GM12878 (cell line): ENCODE measurements around the gene KRTAP29-1. TPM values are rescaled to one million over a fixed set of nuclear protein-coding genes. Genes with fewer than 3 reads are reported as not detected.
"Not testable (repeated sequence)": the region's sequence is repeated elsewhere in the genome, so short reads cannot be mapped to it uniquely, and the experiment has no call there.

Experiments used
- ATAC-seq: fragments of 200-7000 bp; cut with Tn5 transposase; 3 replicates; pipeline ENCODE4 v1.9.1; 2020; ENCODE audit warnings: mild to moderate bottlenecking, moderate library complexity
- BruUV-seq: library from RNA; stranded (reverse); fragments of 400-500 nt; replicated peaks from 2 replicates; lab custom pipeline; 2021; lab: Mats Ljungman, UMichigan
- CTCF ChIA-PET: fragments of 300-600 bp; sonication (Branson Sonifier 250); formaldehyde crosslinking; extraction: SDS; loops from one replicate; lab custom pipeline; 2021; ENCODE audit warnings: inconsistent platforms; lab: Yijun Ruan, JAX
- POLR2A ChIA-PET: fragments of 350-600 bp; formaldehyde crosslinking; extraction: SDS; loops from one replicate; lab custom pipeline; 2021; ENCODE audit warnings: inconsistent platforms; lab: Charles Lee
- RAD21 ChIA-PET: fragments of 300-600 bp; sonication (Branson Sonifier 250); formaldehyde crosslinking; loops from one replicate; lab custom pipeline; 2023; ENCODE audit warnings: antibody characterized with exemption; ENCODE audit not compliant: unreplicated experiment; lab: Charles Lee
- SMC1A ChIA-PET: fragments of 300-600 bp; sonication (Branson Sonifier 250); formaldehyde crosslinking; loops from one replicate; lab custom pipeline; 2023; ENCODE audit not compliant: unreplicated experiment, uncharacterized antibody; lab: Charles Lee
- DNase-seq: peaks from one replicate; pipeline ENCODE4 v3.0.0-alpha.2; 2011; ENCODE audit warnings: low read depth, low spot score
- FAIRE-seq: peaks from 3 replicates; lab custom pipeline; 2011; peaks lifted over from hg19 to GRCh38; lab: Jason Lieb, UNC
- H2AFZ ChIP-seq: 2 replicates; pipeline ENCODE4 v1.6.0; 2011; ENCODE audit warnings: low read depth, low read length, control low read depth; ENCODE audit not compliant: control insufficient read depth
- H3K27ac ChIP-seq: 2 replicates; pipeline ENCODE4 v1.5.1; 2011; ENCODE audit warnings: control low read depth; ENCODE audit not compliant: control insufficient read depth, insufficient read depth
- H3K27me3 ChIP-seq, 2 experiments: replicated peaks in 1 of 2; 2 replicates each; pipeline versions ENCODE4 v1.6.0 to v1.6.1; 2011; ENCODE audit warnings: low read length in 1 of 2; ENCODE audit not compliant: control insufficient read depth in 2 of 2, insufficient read depth in 2 of 2
- H3K36me3 ChIP-seq, 2 experiments: 2 replicates each; pipeline ENCODE4 v1.5.1; 2011; ENCODE audit warnings: low read length in 1 of 2; ENCODE audit not compliant: control insufficient read depth in 2 of 2, insufficient read depth in 2 of 2
- H3K4me1 ChIP-seq: 2 replicates; pipeline ENCODE4 v1.6.1; 2011; ENCODE audit warnings: mild to moderate bottlenecking, low read length, moderate library complexity, mixed read lengths; ENCODE audit not compliant: control insufficient read depth, insufficient read depth
- H3K4me2 ChIP-seq: 2 replicates; pipeline ENCODE4 v1.6.0; 2011; ENCODE audit warnings: control low read depth; ENCODE audit not compliant: control insufficient read depth, insufficient read depth
- H3K4me3 ChIP-seq: fragments of 200-600 bp; sonication (generic); 2 replicates; pipeline ENCODE4 v1.5.1; 2016
- H3K79me2 ChIP-seq: 2 replicates; pipeline ENCODE4 v1.6.0; 2011; ENCODE audit warnings: low read length; ENCODE audit not compliant: control insufficient read depth, insufficient read depth
- H3K9ac ChIP-seq: 2 replicates; pipeline ENCODE4 v1.8.0; 2011; ENCODE audit warnings: low read length, control low read depth, mixed read lengths; ENCODE audit not compliant: control insufficient read depth, insufficient read depth
- H3K9me3 ChIP-seq: replicated peaks from 3 replicates; pipeline ENCODE4 v1.5.1; 2011; ENCODE audit warnings: mild to moderate bottlenecking, low read length; ENCODE audit not compliant: control insufficient read depth, insufficient read depth
- H4K20me1 ChIP-seq: 2 replicates; pipeline ENCODE4 v1.6.0; 2011; ENCODE audit not compliant: control insufficient read depth, insufficient read depth
- EP300 ChIP-seq, 2 experiments: fragments of 150-350 bp in 1 of 2; IDR thresholded peaks; 2 replicates each; pipeline ENCODE4 v1.6.1; 2011 to 2012; ENCODE audit warnings: low read depth in 2 of 2, low read length in 2 of 2, borderline replicate concordance in 1 of 2, improper control_type of control experiment in 1 of 2, inconsistent platforms in 1 of 2; ENCODE audit not compliant: control insufficient read depth in 1 of 2
- GATAD2B ChIP-seq: fragments of 450-650 bp; conservative IDR thresholded peaks from 2 replicates; pipeline ENCODE4 v1.6.1; 2017; ENCODE audit warnings: low read depth, mild to moderate bottlenecking, moderate library complexity
- JUNB ChIP-seq: IDR thresholded peaks from 2 replicates; pipeline ENCODE4 v1.6.1; 2016; ENCODE audit warnings: antibody characterized with exemption, mild to moderate bottlenecking
- MAX ChIP-seq: IDR thresholded peaks from 2 replicates; pipeline ENCODE4 v1.6.1; 2012; ENCODE audit warnings: low read depth, low read length, improper control_type of control experiment
- NKRF ChIP-seq: fragments of 450-650 bp; conservative IDR thresholded peaks from 2 replicates; pipeline ENCODE4 v1.6.1; 2017; ENCODE audit warnings: mild to moderate bottlenecking, moderate library complexity
- PML ChIP-seq: IDR thresholded peaks from 2 replicates; pipeline ENCODE4 v1.6.1; 2012; ENCODE audit warnings: low read length, inconsistent platforms
- TCF12 ChIP-seq: IDR thresholded peaks from 2 replicates; pipeline ENCODE4 v1.6.1; 2011; ENCODE audit warnings: low read depth, mild to moderate bottlenecking, low read length
- USF2 ChIP-seq: IDR thresholded peaks from 2 replicates; pipeline ENCODE4 v1.6.1; 2011; ENCODE audit warnings: low read depth, low read length, improper control_type of control experiment, borderline replicate concordance
- WGBS: methylation state at CpG from one replicate; pipeline ENCODE4 v1.1.6; 2016; ENCODE audit warnings: low lambda C conversion rate; ENCODE audit not compliant: insufficient replicate concordance, insufficient coverage; ENCODE audit errors: missing lambda C conversion rate; 5-methylcytosine and 5-hydroxymethylcytosine counted together
- in situ Hi-C: fragments of 300-500 bp; cut with MboI; formaldehyde crosslinking; loops from 9 replicates; pipeline ENCODE4 v1.14.3; 2018; ENCODE audit warnings: mixed read lengths
- intact Hi-C: fragments of 100-400 bp; cut with micrococcal nuclease; formaldehyde crosslinking; loops from one replicate; pipeline ENCODE4 v1.14.2; 2022; ENCODE audit not compliant: unreplicated experiment
- polyA plus RNA-seq, 11 experiments: library from polyadenylated mRNA; depleted of rRNA in 4 of 11; unstranded in 6 of 11; stranded (reverse) in 5 of 11; fragments of >200 nt; fragmentation: Nextera tagmentation in 4 of 11; fragmentation: Illumina TruSeq in 1 of 11; extraction: Ambion mirVana in 4 of 11; extraction: Trizol in 1 of 11; gene quantifications; 1 replicate in 1 of 11; 2 replicates in 10 of 11; pipeline versions ENCODE4 v1.2.1 to v1.2.3, GENCODE V29; 2011 to 2016; ENCODE audit warnings: inconsistent platforms in 2 of 11, missing spikeins in 2 of 11, low read depth in 1 of 11
- total RNA-seq, 4 experiments: library from RNA; depleted of rRNA in 3 of 4; stranded (reverse); fragments of >200 nt in 3 of 4; fragmentation: Illumina TruSeq in 1 of 4; extraction: Trizol in 1 of 4; gene quantifications; 2 replicates each; pipeline versions ENCODE4 v1.2.1 to v1.2.3, GENCODE V29; 2013 to 2021

KRTAP29-1 gene
- total and polyA plus RNA-seq, 10 of the 15 experiments (the other 5 are each of a cell fraction or from before 2014, with no cell fraction given), result 1.9 TPM; not detected in 9

GRCh38 chr17:41350381-41350878 is 47.8 kb upstream of the KRTAP29-1 start, which contains the start of gene KRT33A:
TSS of gene KRT33A (minus strand) at chr17:41350828. CDS start at chr17:41350767, 61 bp downstream.
- H3K9me3 ChIP-seq, BruUV-seq, CTCF ChIA-PET, H3K4me2 ChIP-seq, ATAC-seq, H2AFZ ChIP-seq, H4K20me1 ChIP-seq, in situ Hi-C loops, RAD21 ChIA-PET, DNase-seq, H3K9ac ChIP-seq, H3K79me2 ChIP-seq, POLR2A ChIA-PET, H3K27me3 ChIP-seq, H3K4me1 ChIP-seq, H3K27ac ChIP-seq, intact Hi-C loops, FAIRE-seq, H3K4me3 ChIP-seq, H3K36me3 ChIP-seq: not testable (repeated sequence)
- WGBS, result 42% methylated on average over 16 of the region's 16 CpGs
- SMC1A ChIA-PET, result interaction anchor here (0.9 to 1.2 kb wide), 2 partner anchors 10 to 21 kb away, joined by 3 read pairs; no protein-coding TSS in a partner anchor

- ChIA-PET RAD21 (no interaction called here), POLR2A (no interaction called here), CTCF (interaction anchor here (0.6 to 1.8 kb wide), 2 partner anchors 25 to 62 kb away, joined by 3 to 4 read pairs; no protein-coding TSS in a partner anchor), SMC1A (interaction anchor here (1.4 kb wide), 2 partner anchors 8 to 36 kb away, joined by 3 to 4 read pairs; no protein-coding TSS in a partner anchor)
- DNase-seq (no peak), ATAC-seq (no peak), FAIRE-seq (no peak)
- Histone ChIP-seq H3K27me3 (no peaks in the 10 kb centered on the region; a peak in 1 of 4 replicates), H3K79me2 (no peaks in the 10 kb centered on the region), H3K36me3 (no peaks in the 10 kb centered on the region), H3K9ac (no peak overlapping the region), H3K9me3 (peaks cover 2% of the 10 kb centered on the region; the same call in 2 of the 3 replicates), H4K20me1 (no peaks in the 10 kb centered on the region), H3K4me3 (no peak overlapping the region), H3K27ac (no peak overlapping the region), H3K4me1 (no peaks in the 10 kb centered on the region), H2AFZ (no peak overlapping the region), H3K4me2 (no peak overlapping the region)
- in situ Hi-C loops (no loop called here), intact Hi-C loops (no loop called here)
- no TSS peak for BruUV-seq
- 39% methylated on average over 7 of the region's 7 CpGs for WGBS
- TF ChIP-seq JUNB, result no peak
- no peak for TF ChIP-seq GATAD2B
- TF ChIP-seq USF2, result no peak
- no peak for TF ChIP-seq TCF12
- TF ChIP-seq PML, result no peak
- no peak for TF ChIP-seq MAX
- no peak for TF ChIP-seq EP300 (IDR thresholded peaks at IDR 0.05; ENCODE audit: borderline replicate concordance in 1 of 2, control insufficient read depth in 1 of 2, low read depth in 2 of 2, low read length in 2 of 2)
- no peak for TF ChIP-seq NKRF
Observed at GRCh38 chr17:41347869-41348760, 45.5 kb upstream of the KRTAP29-1 start.
